ENCODE results near the gene MXD3. TPM values are rescaled to one million over a fixed set of nuclear protein-coding genes. Genes with fewer than 3 reads are reported as not detected.
A peak's percentile ranks its signal among the peaks of the same experiment; 100 is the strongest.

MXD3 gene
- total and polyA plus RNA-seq, 7 donors: 0.80 to 4.2 (median 2.3) TPM

- 81 to 92% (median 83%) methylated on average over 14 of the region's 14 CpGs for WGBS, 3 donors
- Histone ChIP-seq H3K9me3 (no peaks in the 10 kb centered on the region), H3K27me3 (ENCODE audit: insufficient read depth in 3 of 3, low read length in 2 of 3) (no peaks in the 10 kb centered on the region), H3K4me1 (no peaks in the 10 kb centered on the region), H3K4me3 (no peak overlapping the region), H3K27ac (no peak overlapping the region), H3K36me3 (ENCODE audit: insufficient read depth in 1 of 2, low read depth in 1 of 2) (peaks cover 0 to 9% of the 10 kb centered on the region in 2 donors)
- peak in 1 of 2 donors; percentile 49 for DNase-seq
- intact Hi-C loops (cut with DNase I): loop anchor here in 1 of 2 donors (5.0 to 10.0 kb wide), 2 partner anchors 47 to 135 kb away; no protein-coding TSS in a partner anchor
- ATAC-seq: peak in 3 of 4 donors; percentile 56 to 62 (median 58)
- TF ChIP-seq, protein P1, sequence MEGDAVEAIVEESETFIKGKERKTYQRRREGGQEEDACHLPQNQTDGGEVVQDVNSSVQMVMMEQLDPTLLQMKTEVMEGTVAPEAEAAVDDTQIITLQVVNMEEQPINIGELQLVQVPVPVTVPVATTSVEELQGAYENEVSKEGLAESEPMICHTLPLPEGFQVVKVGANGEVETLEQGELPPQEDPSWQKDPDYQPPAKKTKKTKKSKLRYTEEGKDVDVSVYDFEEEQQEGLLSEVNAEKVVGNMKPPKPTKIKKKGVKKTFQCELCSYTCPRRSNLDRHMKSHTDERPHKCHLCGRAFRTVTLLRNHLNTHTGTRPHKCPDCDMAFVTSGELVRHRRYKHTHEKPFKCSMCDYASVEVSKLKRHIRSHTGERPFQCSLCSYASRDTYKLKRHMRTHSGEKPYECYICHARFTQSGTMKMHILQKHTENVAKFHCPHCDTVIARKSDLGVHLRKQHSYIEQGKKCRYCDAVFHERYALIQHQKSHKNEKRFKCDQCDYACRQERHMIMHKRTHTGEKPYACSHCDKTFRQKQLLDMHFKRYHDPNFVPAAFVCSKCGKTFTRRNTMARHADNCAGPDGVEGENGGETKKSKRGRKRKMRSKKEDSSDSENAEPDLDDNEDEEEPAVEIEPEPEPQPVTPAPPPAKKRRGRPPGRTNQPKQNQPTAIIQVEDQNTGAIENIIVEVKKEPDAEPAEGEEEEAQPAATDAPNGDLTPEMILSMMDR (IDR thresholded peaks at IDR 0.05): no peak
Observed at GRCh38 chr5:177319913-177320588, 8.4 kb upstream of the MXD3 start.

- ATAC-seq: peak; percentile 64 to 77 (median 70)
- peak; percentile 62 to 75 for DNase-seq
- Histone ChIP-seq H3K9me3 (no peaks in the 10 kb centered on the region), H3K36me3 (ENCODE audit: insufficient read depth in 1 of 2, low read depth in 1 of 2) (peaks cover 0 to 9% of the 10 kb centered on the region in 2 donors), H3K4me3 (no peak overlapping the region), H3K4me1 (peaks cover 2% of the 10 kb centered on the region), H3K27ac (no peak overlapping the region), H3K27me3 (ENCODE audit: insufficient read depth in 3 of 3, low read length in 2 of 3) (no peaks in the 10 kb centered on the region)
- WGBS, 3 donors: 32 to 40% (median 33%) methylated on average over 7 of the region's 7 CpGs
- TF ChIP-seq, protein P1 (IDR thresholded peaks at IDR 0.05): peak; percentile 86
- intact Hi-C loops (cut with DNase I): loop anchor here (2.0 to 10.0 kb wide), 3 partner anchors 49 to 139 kb away; no protein-coding TSS in a partner anchor
Observed at GRCh38 chr5:177317959-177318377, 6.3 kb upstream of the MXD3 start.

- intact Hi-C loops (cut with DNase I): loop anchor here (2.0 to 10.0 kb wide), 3 partner anchors 51 to 141 kb away; no protein-coding TSS in a partner anchor
- ATAC-seq (no peak), DNase-seq (no peak)
- WGBS, 3 donors: 63 to 95% (median 90%) methylated on average over 3 of the region's 3 CpGs
- H3K27me3 ChIP-seq (ENCODE audit: insufficient read depth in 3 of 3, low read length in 2 of 3): no peaks in the 10 kb centered on the region
- H3K36me3 ChIP-seq (ENCODE audit: insufficient read depth in 1 of 2, low read depth in 1 of 2): peaks cover 0 to 8% of the 10 kb centered on the region in 2 donors
- H3K9me3 ChIP-seq: no peaks in the 10 kb centered on the region
- no peak overlapping the region for H3K27ac ChIP-seq
- peaks cover 12% of the 10 kb centered on the region for H3K4me1 ChIP-seq
- no peak overlapping the region for H3K4me3 ChIP-seq
- TF ChIP-seq, protein P1 (IDR thresholded peaks at IDR 0.05): no peak
Observed at GRCh38 chr5:177316005-177316404, 4.3 kb upstream of the MXD3 start.

GRCh38 chr5:177315411-177315810 lies 3.7 kb upstream of the MXD3 start:
- peaks cover 14% of the 10 kb centered on the region for H3K4me1 ChIP-seq
- ATAC-seq (no peak), DNase-seq (no peak)
- H3K9me3 ChIP-seq: no peaks in the 10 kb centered on the region
- no peaks in the 10 kb centered on the region for H3K27me3 ChIP-seq (ENCODE audit: insufficient read depth in 3 of 3, low read length in 2 of 3)
- H3K4me3 ChIP-seq: no peak overlapping the region
- TF ChIP-seq, protein P1 (IDR thresholded peaks at IDR 0.05): no peak
- 84 to 92% (median 88%) methylated on average over 7 of the region's 7 CpGs for WGBS, 3 donors
- no peak overlapping the region for H3K27ac ChIP-seq
- peaks cover 0 to 5% of the 10 kb centered on the region in 2 donors for H3K36me3 ChIP-seq (ENCODE audit: insufficient read depth in 1 of 2, low read depth in 1 of 2)
- intact Hi-C loops (cut with DNase I): loop anchor here in 1 of 2 donors (5.0 to 10.0 kb wide), 2 partner anchors 52 to 139 kb away; no protein-coding TSS in a partner anchor

Data from psoas muscle (tissue), 8 donors.